K562 (cell line): Measurements from ENCODE around the gene ALG13. TPM values are rescaled to one million over a fixed set of nuclear protein-coding genes. Genes with fewer than 3 reads are reported as not detected.

Source experiments
- ATF6 ChIP-seq: sonication (generic); formaldehyde crosslinking; IDR thresholded peaks from 2 replicates; pipeline ENCODE4 v1.4.0; 2020; ENCODE audit warnings: mild to moderate bottlenecking, missing genetic modification reagents
- CTCFL ChIP-seq: IDR thresholded peaks from 2 replicates; pipeline ENCODE4 v1.6.1; 2011; ENCODE audit warnings: borderline replicate concordance, low read depth, mild to moderate bottlenecking, moderate library complexity, low read length; ENCODE audit not compliant: insufficient read depth, poor library complexity, severe bottlenecking
- CUX1 ChIP-seq: fragments of 200-800 bp; sonication (Bioruptor generic); IDR thresholded peaks from 2 replicates; pipeline ENCODE4 v1.6.1; 2016; ENCODE audit warnings: missing genetic modification characterization, missing compliant biosample characterization
- ELF1 ChIP-seq: fragments of 200-800 bp; sonication (Bioruptor generic); IDR thresholded peaks from 2 replicates; pipeline ENCODE4 v1.6.1; 2016; ENCODE audit warnings: missing genetic modification characterization, missing compliant biosample characterization
- ID3 ChIP-seq, 2 experiments: fragments of 250-450 bp in 1 of 2; fragments of 450-650 bp in 1 of 2; sonication (Bioruptor Pico) in 1 of 2; IDR thresholded peaks; 2 replicates each; pipeline versions ENCODE4 v1.6.1 to v1.8.0; 2016 to 2021; ENCODE audit warnings: mild to moderate bottlenecking in 2 of 2, moderate library complexity in 2 of 2, missing compliant biosample characterization in 1 of 2, missing genetic modification characterization in 1 of 2
- RB1 ChIP-seq: fragments of 450-650 bp; IDR thresholded peaks from 2 replicates; pipeline ENCODE4 v1.6.1; 2017; ENCODE audit warnings: low read depth, mild to moderate bottlenecking
- SMARCB1 ChIP-seq: IDR thresholded peaks from 2 replicates; pipeline ENCODE4 v1.6.1; 2011; ENCODE audit warnings: improper control_type of control experiment, low read depth; ENCODE audit not compliant: insufficient read length
- SRSF3 ChIP-seq: fragments of 200-400 bp; formaldehyde crosslinking; IDR thresholded peaks from 2 replicates; pipeline ENCODE4 v1.6.1; 2016; ENCODE audit warnings: mild to moderate bottlenecking, low read length, moderate library complexity; ENCODE audit not compliant: insufficient read depth
- ZFPM2 ChIP-seq: fragments of 250-450 bp; sonication (Bioruptor Pico); IDR thresholded peaks from 2 replicates; pipeline ENCODE4 v1.5.1; 2022; ENCODE audit warnings: mild to moderate bottlenecking
- ZNF436 ChIP-seq: fragments of 250-450, 450-650 bp; sonication (Bioruptor Pico); formaldehyde crosslinking; IDR thresholded peaks from 2 replicates; pipeline ENCODE4 v1.7.0; 2020; ENCODE audit warnings: mild to moderate bottlenecking
- polyA plus RNA-seq, 8 experiments: library from polyadenylated mRNA; depleted of rRNA in 4 of 8; stranded (reverse) in 5 of 8; unstranded in 3 of 8; fragments of >200 nt; fragmentation: Nextera tagmentation in 2 of 8; fragmentation: Illumina TruSeq in 1 of 8; extraction: Ambion mirVana in 2 of 8; extraction: Trizol in 1 of 8; gene quantifications; 2 replicates each; pipeline versions ENCODE4 v1.2.1 to v1.2.3, GENCODE V29; 2011 to 2014; ENCODE audit warnings: inconsistent platforms in 1 of 8, missing spikeins in 1 of 8
- total RNA-seq, 7 experiments: library from RNA; depleted of rRNA in 6 of 7; stranded (reverse); fragments of >200 nt in 6 of 7; fragmentation: Illumina TruSeq in 2 of 7; extraction: Trizol in 2 of 7; gene quantifications; 2 replicates each; pipeline versions ENCODE4 v1.2.1 to v1.2.3, GENCODE V29; 2011 to 2021; ENCODE audit warnings: low replicate concordance in 1 of 7

Gene ALG13
- total and polyA plus RNA-seq, 9 of the 15 experiments (the other 6 are each of a cell fraction or from before 2014, with no cell fraction given) = 40.3 to 117 (median 68.2) TPM

GRCh38 chrX:111680988-111681779 is at the start of gene ALG13 (continued):
- TF ChIP-seq ID3 (CRISPR knock-in tag; IDR thresholded peaks at IDR 0.05) (no peak), ID3 (tag; IDR thresholded peaks at IDR 0.05) (peak; percentile 64; the same call in 1 of the 2 replicates), RB1 (peak; percentile 63; the same call in 1 of the 2 replicates), ZFPM2 (CRISPR knock-in tag) (no peak), CUX1 (CRISPR knock-in tag) (no peak), SRSF3 (no peak), ELF1 (peak; percentile 43; the same call in 1 of the 2 replicates), SMARCB1 (no peak), ZNF436 (CRISPR knock-in tag) (no peak), CTCFL (peak; percentile 86), ATF6 (CRISPR knock-in tag) (no peak)
